AG10803 (cell line): ENCODE data around the gene ST6GALNAC3.

Experiments
- DNase-seq: peaks from one replicate; pipeline ENCODE4 v3.0.0; 2010; ENCODE audit warnings: low read depth
- H3K4me3 ChIP-seq: 2 replicates; pipeline ENCODE4 v1.5.1; 2011; ENCODE audit warnings: mild to moderate bottlenecking, low read length, control low read depth
- CTCF ChIP-seq: conservative IDR thresholded peaks from 2 replicates; pipeline ENCODE4 v1.5.1; 2011; ENCODE audit warnings: mild to moderate bottlenecking, low read length, control low read depth, inconsistent platforms

Gene ST6GALNAC3

GRCh38 chr1:76657623-76658022 lies 583.1 kb downstream of the ST6GALNAC3 start:
- no peak for TF ChIP-seq CTCF
- H3K4me3 ChIP-seq: no peak overlapping the region
- DNase-seq: no peak

- H3K4me3 ChIP-seq: no peak overlapping the region
- no peak for TF ChIP-seq CTCF
- DNase-seq: no peak
Measured at GRCh38 chr1:76659171-76659940, 584.8 kb downstream of the ST6GALNAC3 start.

- TF ChIP-seq CTCF: no peak
- no peak for DNase-seq
Measured at GRCh38 chr1:76661531-76661930, 587.0 kb downstream of the ST6GALNAC3 start.

GRCh38 chr1:76666499-76666898 lies 592.0 kb downstream of the ST6GALNAC3 start:
- TF ChIP-seq CTCF: no peak
- no peak overlapping the region for H3K4me3 ChIP-seq
- no peak for DNase-seq

More at GRCh38 chr1:76661531-76661930, 587.0 kb downstream of the ST6GALNAC3 start:
- no peak overlapping the region for H3K4me3 ChIP-seq

- DNase-seq: no peak
- no peak for TF ChIP-seq CTCF
- no peak overlapping the region for H3K4me3 ChIP-seq
Measured at GRCh38 chr1:76668046-76668445, 593.5 kb downstream of the ST6GALNAC3 start.

- no peak for DNase-seq
- no peak for TF ChIP-seq CTCF
- H3K4me3 ChIP-seq: no peak overlapping the region
Measured at GRCh38 chr1:76669131-76669530, 594.6 kb downstream of the ST6GALNAC3 start.

- no peak for DNase-seq
- H3K4me3 ChIP-seq: no peak overlapping the region
- TF ChIP-seq CTCF: no peak
Measured at GRCh38 chr1:76669624-76670315, 595.2 kb downstream of the ST6GALNAC3 start.
